Esophagus muscularis mucosa (tissue), 4 donors: ENCODE results near the gene BCAS4. TPM values are rescaled to one million over a fixed set of nuclear protein-coding genes. Genes with fewer than 3 reads are reported as not detected.
"Not testable (repeated sequence)": the region's sequence is repeated elsewhere in the genome, so short reads cannot be mapped to it uniquely, and the experiment has no call there.

Experiments used
- DNase-seq: peaks from one replicate; pipeline ENCODE4 v3.0.0-alpha.2; 2017; ENCODE audit errors: extremely low spot score
- H3K27ac ChIP-seq, 4 donors: fragments of 200-600 bp; sonication (generic); replicated peaks in 1 of 4; 1 replicate in 3 of 4; 2 replicates in 1 of 4; pipeline ENCODE4 v1.5.1; 2016 to 2019; ENCODE audit warnings: mild to moderate bottlenecking in 1 of 4
- H3K27me3 ChIP-seq, 4 donors: fragments of 200-600 bp; sonication (generic); one replicate each; pipeline versions ENCODE4 v1.5.1 to v1.6.0; 2016 to 2019
- H3K36me3 ChIP-seq, 4 donors: fragments of 200-600 bp; sonication (generic); one replicate each; pipeline ENCODE4 v1.5.1; 2016 to 2019
- H3K4me1 ChIP-seq, 4 donors: fragments of 200-600 bp; sonication (generic); one replicate each; pipeline ENCODE4 v1.5.1; 2016 to 2019
- H3K4me3 ChIP-seq, 4 donors: fragments of 200-600 bp; sonication (generic); 1 replicate in 2 of 4; 2 replicates in 2 of 4; pipeline ENCODE4 v1.5.1; 2016 to 2019; ENCODE audit warnings: mild to moderate bottlenecking in 4 of 4, moderate library complexity in 1 of 4
- H3K9me3 ChIP-seq, 4 donors: fragments of 200-600 bp; sonication (generic); 1 replicate in 3 of 4; 2 replicates in 1 of 4; pipeline ENCODE4 v1.5.1; 2016 to 2019
- CTCF ChIP-seq, 3 experiments: fragments of 200-600 bp in 2 of 3; fragments of 450-650 bp in 1 of 3; sonication (generic) in 2 of 3; IDR thresholded peaks; one replicate each; pipeline ENCODE4 v1.5.1; 2017 to 2019; ENCODE audit warnings: antibody characterized with exemption in 3 of 3, mild to moderate bottlenecking in 2 of 3, moderate library complexity in 1 of 3
- EP300 ChIP-seq: sonication (generic); formaldehyde crosslinking; IDR thresholded peaks from one replicate; pipeline ENCODE4 v1.6.1; 2017; ENCODE audit warnings: antibody characterized with exemption
- POLR2A ChIP-seq: fragments of 450-650 bp; IDR thresholded peaks from one replicate; pipeline ENCODE4 v1.6.1; 2017; ENCODE audit warnings: antibody characterized with exemption, moderate library complexity, mild to moderate bottlenecking, low read depth
- POLR2AphosphoS5 ChIP-seq, 2 donors: sonication (generic); formaldehyde crosslinking; IDR thresholded peaks; one replicate each; pipeline ENCODE4 v1.6.1; 2017; ENCODE audit warnings: antibody characterized with exemption in 2 of 2
- WGBS: methylation state at CpG from one replicate; pipeline ENCODE4 v1.1.5; 2018; 5-methylcytosine and 5-hydroxymethylcytosine counted together
- intact Hi-C: fragments of 100-400 bp; cut with DNase I; formaldehyde crosslinking; loops from one replicate; pipeline ENCODE4 v1.15.1; 2023
- total RNA-seq, 4 donors: library from RNA; depleted of rRNA; stranded (reverse); fragments of >200 nt; gene quantifications; one replicate each; pipeline versions ENCODE4 v1.1.0 to v1.2.1, GENCODE V29; 2016

Gene BCAS4
- total RNA-seq, 4 donors from 2014 or later: 3.1 to 5.4 (median 4.5) TPM

- intact Hi-C loops: no loop called here
- WGBS: 65% methylated on average over 3 of the region's 3 CpGs
- TF ChIP-seq CTCF (IDR thresholded peaks at IDR 0.05) (no peak), POLR2AphosphoS5 (IDR thresholded peaks at IDR 0.05) (no peak), EP300 (no peak)
- no peaks in the 10 kb centered on the region for H3K36me3 ChIP-seq
- no peaks in the 10 kb centered on the region for H3K27me3 ChIP-seq
- H3K4me1 ChIP-seq: peaks cover 21 to 24% (median 23%) of the 10 kb centered on the region in 4 donors
- DNase-seq: no peak
- H3K9me3 ChIP-seq: no peaks in the 10 kb centered on the region
- no peak overlapping the region for H3K4me3 ChIP-seq
- no peak overlapping the region for H3K27ac ChIP-seq
Measured at GRCh38 chr20:50765674-50766073, 29.2 kb upstream of the BCAS4 start.

- peak; percentile 39 for DNase-seq
- WGBS: 56% methylated on average over 7 of the region's 10 CpGs
Measured at GRCh38 chr20:50766955-50767809, 27.7 kb upstream of the BCAS4 start.

GRCh38 chr20:50768991-50769390 lies 25.9 kb upstream of the BCAS4 start:
- H3K4me1 ChIP-seq, H3K27ac ChIP-seq, H3K27me3 ChIP-seq, H3K36me3 ChIP-seq, H3K4me3 ChIP-seq, H3K9me3 ChIP-seq, intact Hi-C loops: not testable (repeated sequence)
- DNase-seq: peak; percentile 42
- WGBS: 89% methylated on average over 1 of the region's 7 CpGs

More at GRCh38 chr20:50766955-50767809, 27.7 kb upstream of the BCAS4 start:
- peaks cover 12 to 14% (median 13%) of the 10 kb centered on the region in 4 donors for H3K4me1 ChIP-seq
- intact Hi-C loops, H3K36me3 ChIP-seq, H3K9me3 ChIP-seq, H3K27ac ChIP-seq, H3K4me3 ChIP-seq, H3K27me3 ChIP-seq: not testable (repeated sequence)

GRCh38 chr20:50769551-50770085 lies 25.2 kb upstream of the BCAS4 start:
- 83% methylated on average over 6 of the region's 12 CpGs for WGBS
- H3K4me3 ChIP-seq, H3K27me3 ChIP-seq, H3K27ac ChIP-seq, H3K9me3 ChIP-seq, H3K36me3 ChIP-seq, intact Hi-C loops, H3K4me1 ChIP-seq: not testable (repeated sequence)
- peak; percentile 50 for DNase-seq

- H3K27me3 ChIP-seq, intact Hi-C loops, H3K36me3 ChIP-seq, H3K4me1 ChIP-seq, H3K4me3 ChIP-seq, H3K27ac ChIP-seq, H3K9me3 ChIP-seq: not testable (repeated sequence)
- peak; percentile 21 for DNase-seq
- 62% methylated on average over 1 of the region's 8 CpGs for WGBS
Measured at GRCh38 chr20:50771419-50772080, 23.3 kb upstream of the BCAS4 start.

GRCh38 chr20:50772420-50773185 lies 22.3 kb upstream of the BCAS4 start:
- intact Hi-C loops: no loop called here
- H3K9me3 ChIP-seq: no peaks in the 10 kb centered on the region
- no peak overlapping the region for H3K4me3 ChIP-seq
- peak; percentile 77 for DNase-seq
- H3K36me3 ChIP-seq: no peaks in the 10 kb centered on the region
- H3K27ac ChIP-seq: no peak overlapping the region
- H3K4me1 ChIP-seq: no peaks in the 10 kb centered on the region
- WGBS: 74% methylated on average over 5 of the region's 5 CpGs
- no peaks in the 10 kb centered on the region for H3K27me3 ChIP-seq
- TF ChIP-seq CTCF (IDR thresholded peaks at IDR 0.05) (no peak), POLR2AphosphoS5 (IDR thresholded peaks at IDR 0.05) (no peak), POLR2A (no peak), EP300 (no peak)
